Measurements from ENCODE around the gene SHC4.

Gene SHC4

GRCh38 chr15:48785195-48785594 lies 178.5 kb downstream of the SHC4 start:
- no peak for DNase-seq (ENCODE audit: low spot score)
- no peak for TF ChIP-seq CTCF (IDR thresholded peaks at IDR 0.05; ENCODE audit: borderline replicate concordance, control extremely low read depth, extremely low read depth, insufficient read depth, missing control alignments)
- in situ Hi-C loops (cut with MboI; ENCODE audit: low sequenced_read_pairs, unreplicated experiment) = no loop called here

- in situ Hi-C loops (cut with MboI; ENCODE audit: low sequenced_read_pairs, unreplicated experiment) = no loop called here
- no peak for TF ChIP-seq CTCF (IDR thresholded peaks at IDR 0.05; ENCODE audit: borderline replicate concordance, control extremely low read depth, extremely low read depth, insufficient read depth, missing control alignments)
- DNase-seq (ENCODE audit: low spot score) = no peak
These were observed 179.0 kb downstream of the SHC4 start for GRCh38 chr15:48784756-48785155.

GRCh38 chr15:48782911-48783310 lies 180.8 kb downstream of the SHC4 start:
- in situ Hi-C loops (cut with MboI; ENCODE audit: low sequenced_read_pairs, unreplicated experiment) = no loop called here
- no peak for DNase-seq (ENCODE audit: low spot score)
- no peak for TF ChIP-seq CTCF (IDR thresholded peaks at IDR 0.05; ENCODE audit: borderline replicate concordance, control extremely low read depth, extremely low read depth, insufficient read depth, missing control alignments)

GRCh38 chr15:48781481-48782081 lies 182.1 kb downstream of the SHC4 start:
- in situ Hi-C loops (cut with MboI; ENCODE audit: low sequenced_read_pairs, unreplicated experiment) = no loop called here
- no peak for TF ChIP-seq CTCF (IDR thresholded peaks at IDR 0.05; ENCODE audit: borderline replicate concordance, control extremely low read depth, extremely low read depth, insufficient read depth, missing control alignments)
- DNase-seq (ENCODE audit: low spot score) = no peak

- in situ Hi-C loops (cut with MboI; ENCODE audit: low sequenced_read_pairs, unreplicated experiment) = no loop called here
These were observed 182.7 kb downstream of the SHC4 start for GRCh38 chr15:48781017-48781416.

GRCh38 chr15:48778331-48778730 lies 185.4 kb downstream of the SHC4 start:
- in situ Hi-C loops (cut with MboI; ENCODE audit: low sequenced_read_pairs, unreplicated experiment) = no loop called here
- TF ChIP-seq CTCF (IDR thresholded peaks at IDR 0.05; ENCODE audit: borderline replicate concordance, control extremely low read depth, extremely low read depth, insufficient read depth, missing control alignments) = no peak
- no peak for DNase-seq (ENCODE audit: low spot score)

More at GRCh38 chr15:48781017-48781416, 182.7 kb downstream of the SHC4 start:
- TF ChIP-seq CTCF (IDR thresholded peaks at IDR 0.05; ENCODE audit: borderline replicate concordance, control extremely low read depth, extremely low read depth, insufficient read depth, missing control alignments) = no peak
- DNase-seq (ENCODE audit: low spot score) = no peak
